Left ventricle myocardium inferior (tissue), 1 donor: ENCODE results near the gene FAF1. TPM values are rescaled to one million over a fixed set of nuclear protein-coding genes. Genes with fewer than 3 reads are reported as not detected.

Experiments used
- DNase-seq: peaks from one replicate; pipeline ENCODE4 v3.0.0-alpha.2; 2020
- H3K27ac ChIP-seq: fragments of 200-600 bp; replicated peaks from 2 replicates; pipeline ENCODE4 v1.8.0; 2021
- H3K27me3 ChIP-seq: fragments of 200-600 bp; 2 replicates; pipeline ENCODE4 v1.8.0; 2021; ENCODE audit warnings: low read depth
- H3K36me3 ChIP-seq: fragments of 200-600 bp; 2 replicates; pipeline ENCODE4 v1.8.0; 2021
- H3K4me1 ChIP-seq: fragments of 200-600 bp; 2 replicates; pipeline ENCODE4 v1.8.0; 2021
- H3K4me3 ChIP-seq: fragments of 200-600 bp; 2 replicates; pipeline ENCODE4 v1.8.0; 2021; ENCODE audit warnings: mild to moderate bottlenecking, moderate library complexity
- H3K9me3 ChIP-seq: fragments of 200-600 bp; replicated peaks from 2 replicates; pipeline ENCODE4 v1.8.0; 2021
- intact Hi-C: fragments of 100-400 bp; cut with micrococcal nuclease; formaldehyde crosslinking; loops from one replicate; pipeline ENCODE4 v1.11.0; 2022
- total RNA-seq: library from RNA; stranded (reverse); fragmentation: NEBNext Ultra II Directional; extraction: Animal tissue kit (Norgen Biotek cat#: 25700); gene quantifications from one replicate; pipeline ENCODE4 v1.2.1, GENCODE V29; 2021
- TF ChIP-seq, protein P1 (sequence below): fragments of 200-600 bp; IDR thresholded peaks from 2 replicates; pipeline ENCODE4 v1.8.0; 2021; ENCODE audit warnings: antibody characterized with exemption, mild to moderate bottlenecking, borderline replicate concordance
- donor health status: DM: no; HTN: yes; CAD: no; lungs with severe emphysema.

FAF1 gene
- total RNA-seq, 1 donor from 2014 or later = 80.0 TPM

DNA sequence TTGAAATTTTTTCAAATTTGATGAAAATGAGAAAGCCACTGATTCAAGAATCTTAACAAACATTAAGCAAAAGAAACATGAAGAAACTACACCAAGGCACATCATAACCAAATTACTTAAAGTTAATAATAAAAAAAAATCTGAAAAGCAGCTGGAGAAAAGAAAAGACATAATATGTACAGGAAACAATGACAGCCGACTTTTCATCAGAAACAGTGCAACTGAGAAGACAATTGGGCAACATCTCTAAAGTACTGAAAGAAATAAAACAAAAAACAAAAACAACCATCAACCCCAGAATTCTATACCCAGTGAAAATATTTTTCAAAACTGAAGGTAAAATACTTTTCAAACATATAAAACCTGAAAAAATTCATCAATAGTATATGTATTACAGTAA lies 463.1 kb downstream of the FAF1 start:
- intact Hi-C loops = no loop called here
- H3K4me3 ChIP-seq = no peak overlapping the region
- H3K4me1 ChIP-seq = no peaks in the 10 kb centered on the region
- no peak for DNase-seq
- TF ChIP-seq, protein P1, sequence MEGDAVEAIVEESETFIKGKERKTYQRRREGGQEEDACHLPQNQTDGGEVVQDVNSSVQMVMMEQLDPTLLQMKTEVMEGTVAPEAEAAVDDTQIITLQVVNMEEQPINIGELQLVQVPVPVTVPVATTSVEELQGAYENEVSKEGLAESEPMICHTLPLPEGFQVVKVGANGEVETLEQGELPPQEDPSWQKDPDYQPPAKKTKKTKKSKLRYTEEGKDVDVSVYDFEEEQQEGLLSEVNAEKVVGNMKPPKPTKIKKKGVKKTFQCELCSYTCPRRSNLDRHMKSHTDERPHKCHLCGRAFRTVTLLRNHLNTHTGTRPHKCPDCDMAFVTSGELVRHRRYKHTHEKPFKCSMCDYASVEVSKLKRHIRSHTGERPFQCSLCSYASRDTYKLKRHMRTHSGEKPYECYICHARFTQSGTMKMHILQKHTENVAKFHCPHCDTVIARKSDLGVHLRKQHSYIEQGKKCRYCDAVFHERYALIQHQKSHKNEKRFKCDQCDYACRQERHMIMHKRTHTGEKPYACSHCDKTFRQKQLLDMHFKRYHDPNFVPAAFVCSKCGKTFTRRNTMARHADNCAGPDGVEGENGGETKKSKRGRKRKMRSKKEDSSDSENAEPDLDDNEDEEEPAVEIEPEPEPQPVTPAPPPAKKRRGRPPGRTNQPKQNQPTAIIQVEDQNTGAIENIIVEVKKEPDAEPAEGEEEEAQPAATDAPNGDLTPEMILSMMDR = no peak
- H3K27me3 ChIP-seq = no peaks in the 10 kb centered on the region
- H3K9me3 ChIP-seq = peaks cover 38% of the 10 kb centered on the region
- peaks cover 27% of the 10 kb centered on the region for H3K36me3 ChIP-seq
- H3K27ac ChIP-seq = no peak overlapping the region

DNA sequence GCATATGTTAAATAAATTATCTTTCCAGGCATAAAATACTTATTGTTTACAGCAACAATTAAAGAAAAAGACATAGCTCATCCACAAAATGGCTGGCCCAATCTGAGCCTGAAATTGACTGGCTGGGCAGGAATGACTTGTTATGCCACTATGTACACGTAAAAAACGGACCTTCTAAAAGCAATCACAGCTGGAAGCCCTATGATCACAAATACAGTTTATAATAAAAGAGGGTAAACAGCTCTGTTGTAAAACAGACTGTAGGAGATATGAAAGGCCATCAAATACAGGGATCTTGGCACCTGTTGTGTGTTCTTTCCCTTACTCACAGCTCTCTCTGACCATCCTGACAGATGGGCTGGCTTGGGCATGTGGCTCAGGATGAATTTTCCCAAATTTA lies 466.4 kb downstream of the FAF1 start:
- Histone ChIP-seq H3K27me3 (no peaks in the 10 kb centered on the region), H3K4me3 (no peak overlapping the region), H3K9me3 (peaks cover 23% of the 10 kb centered on the region), H3K27ac (no peak overlapping the region), H3K4me1 (no peaks in the 10 kb centered on the region), H3K36me3 (peaks cover 44% of the 10 kb centered on the region)
- TF ChIP-seq, protein P1 = no peak
- intact Hi-C loops = no loop called here
- DNase-seq = no peak

DNA sequence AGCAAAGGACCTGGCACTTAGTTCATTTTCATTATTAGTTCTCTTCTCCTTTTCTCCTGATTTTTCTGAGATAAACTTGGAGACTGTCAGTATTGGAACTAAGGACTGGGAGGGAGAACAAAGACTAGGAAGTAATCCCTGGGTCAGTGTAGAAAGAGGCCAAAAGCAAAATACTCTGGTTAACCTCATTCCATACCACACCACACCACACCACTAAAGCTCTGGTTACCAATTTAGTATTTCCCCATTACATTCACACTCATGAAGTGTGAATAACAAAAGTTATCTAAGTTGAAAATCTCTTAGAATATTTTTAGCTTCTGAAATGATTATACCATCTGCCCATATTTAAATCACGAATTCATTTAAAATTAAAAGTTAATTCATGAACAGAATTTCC lies 467.9 kb downstream of the FAF1 start:
- intact Hi-C loops = no loop called here
- Histone ChIP-seq H3K4me3 (no peak overlapping the region), H3K9me3 (peaks cover 7% of the 10 kb centered on the region), H3K36me3 (peaks cover 37% of the 10 kb centered on the region), H3K27me3 (no peaks in the 10 kb centered on the region), H3K4me1 (no peaks in the 10 kb centered on the region), H3K27ac (no peak overlapping the region)
- DNase-seq = no peak
- TF ChIP-seq, protein P1 = no peak

DNA sequence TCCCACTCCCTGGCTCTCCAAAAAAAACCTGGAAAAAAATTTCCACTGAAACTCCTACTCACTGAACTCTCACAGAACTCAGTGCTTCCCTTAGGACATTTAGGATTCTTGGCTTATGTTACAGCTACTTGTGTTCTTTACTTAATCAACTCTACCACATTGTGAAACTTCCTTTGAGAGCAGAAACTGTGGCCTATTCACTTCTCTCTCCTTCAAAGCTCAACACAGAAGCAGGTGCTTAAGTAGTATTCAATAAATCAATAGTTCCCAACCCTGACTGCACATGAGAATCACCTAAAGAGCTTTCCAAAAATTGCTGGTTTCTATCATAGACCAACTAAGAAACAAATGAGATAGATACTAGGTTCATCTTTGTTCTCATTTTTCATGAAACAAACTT lies 468.9 kb downstream of the FAF1 start:
- Histone ChIP-seq H3K27ac (no peak overlapping the region), H3K27me3 (no peaks in the 10 kb centered on the region), H3K4me1 (no peaks in the 10 kb centered on the region), H3K9me3 (no peaks in the 10 kb centered on the region), H3K36me3 (peaks cover 42% of the 10 kb centered on the region), H3K4me3 (no peak overlapping the region)
- intact Hi-C loops = no loop called here
- no peak for DNase-seq
- TF ChIP-seq, protein P1 = no peak

DNA sequence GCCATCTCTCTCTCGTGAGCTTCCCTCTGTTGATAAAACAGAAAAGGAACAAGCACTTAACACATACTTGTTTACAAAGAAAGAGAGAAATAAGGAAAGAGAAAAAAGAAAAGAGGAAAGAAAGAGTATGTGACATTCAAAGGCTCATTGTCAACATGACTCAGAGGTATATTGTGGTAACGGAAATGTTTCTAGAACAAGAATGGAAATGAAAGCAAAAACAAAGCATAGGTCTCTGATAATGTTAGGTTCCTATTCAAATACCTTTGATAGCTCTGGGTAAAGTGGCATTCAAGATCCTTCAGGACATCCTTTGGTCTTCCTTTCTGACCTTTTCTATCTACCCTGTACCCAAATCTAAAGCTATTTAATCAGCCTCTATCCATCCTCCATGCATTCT lies 469.4 kb downstream of the FAF1 start:
- no peak overlapping the region for H3K27ac ChIP-seq
- TF ChIP-seq, protein P1 = no peak
- H3K36me3 ChIP-seq = peaks cover 45% of the 10 kb centered on the region
- H3K27me3 ChIP-seq = no peaks in the 10 kb centered on the region
- H3K4me1 ChIP-seq = no peaks in the 10 kb centered on the region
- H3K9me3 ChIP-seq = no peaks in the 10 kb centered on the region
- intact Hi-C loops = no loop called here
- DNase-seq = no peak
- no peak overlapping the region for H3K4me3 ChIP-seq

DNA sequence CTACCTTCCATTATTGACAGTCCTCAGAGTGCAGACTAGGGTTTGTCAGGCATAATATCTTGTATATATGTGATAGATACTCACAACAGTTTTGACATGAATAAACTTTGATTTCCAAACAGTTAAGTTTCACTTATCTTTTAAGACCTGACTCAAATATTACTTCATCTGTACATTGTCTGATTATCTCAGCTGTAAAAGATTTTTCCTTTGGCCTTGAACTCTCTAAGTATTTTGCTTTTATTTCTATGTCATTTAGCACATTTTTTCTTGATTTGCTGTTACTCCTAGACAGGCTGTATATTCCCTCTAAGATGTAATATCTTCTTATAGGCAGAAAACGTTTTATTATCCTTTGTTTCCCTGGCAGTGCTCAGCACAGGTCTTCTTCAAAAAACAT lies 471.2 kb downstream of the FAF1 start:
- peaks cover 45% of the 10 kb centered on the region for H3K36me3 ChIP-seq

More for the DNA sequence above, 471.2 kb downstream of the FAF1 start:
- no peaks in the 10 kb centered on the region for H3K4me1 ChIP-seq
- no peaks in the 10 kb centered on the region for H3K9me3 ChIP-seq
- H3K27ac ChIP-seq = no peak overlapping the region
- intact Hi-C loops = no loop called here
- no peaks in the 10 kb centered on the region for H3K27me3 ChIP-seq
- no peak for DNase-seq
- H3K4me3 ChIP-seq = no peak overlapping the region
- TF ChIP-seq, protein P1 = no peak
